Stimulated activated CD8-positive, alpha-beta memory T cell treated with anti-CD3 and anti-CD28 coated beads, Interleukin-7, amount 100 ng/mL, for 24 hours (primary cell): Measurements from ENCODE around the gene ABI1.
"Not testable (repeated sequence)": the region's sequence is repeated elsewhere in the genome, so short reads cannot be mapped to it uniquely, and the experiment has no call there.

ENCODE experiments used
- DNase-seq: peaks from one replicate; pipeline ENCODE4 v3.0.0-alpha.2; 2020; ENCODE audit warnings: low read depth

ABI1 gene

DNA sequence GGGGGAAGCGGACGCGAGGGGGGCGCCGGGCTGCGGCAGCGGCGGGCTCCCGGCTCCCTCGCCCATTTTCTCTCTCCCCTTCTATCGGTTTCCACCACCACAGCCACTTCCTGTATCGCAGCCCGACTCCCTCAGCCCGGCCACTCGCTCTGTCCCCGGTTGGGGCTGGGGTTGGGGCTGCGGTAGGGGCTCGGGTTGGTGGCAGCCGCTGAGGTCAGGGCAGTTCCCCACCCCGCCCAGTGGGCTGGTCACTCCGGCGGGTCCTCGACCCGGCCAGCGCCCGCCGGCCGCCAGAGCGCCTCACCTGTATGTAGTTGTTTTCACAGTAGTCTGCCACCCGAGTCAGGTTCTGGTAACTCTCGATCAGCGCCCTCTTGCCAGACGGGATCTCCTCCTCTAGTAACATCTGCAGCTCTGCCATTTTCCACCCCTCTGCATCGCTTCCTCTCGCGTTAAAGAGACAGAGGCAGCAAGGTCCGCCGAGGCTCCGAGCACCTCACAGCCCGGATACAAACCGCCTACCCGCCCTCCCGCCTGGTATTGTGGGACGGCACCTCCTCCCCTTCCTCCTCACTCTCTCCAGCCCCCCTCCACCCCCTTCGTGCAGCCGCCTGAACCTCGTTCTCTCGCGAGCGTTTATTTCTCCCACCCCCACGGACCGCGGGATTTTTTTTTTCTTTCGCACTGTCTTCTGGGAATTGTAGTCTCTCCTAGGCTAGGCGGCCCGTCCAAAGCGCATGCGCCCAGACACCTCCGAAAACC is at the start of gene ABI1:
Gene ABI1, minus strand, starts transcription at position 516 of the 762 bp plus-strand sequence. Its CDS starts 95 bp downstream, at position 421.
- DNase-seq: peak; percentile 92

DNA sequence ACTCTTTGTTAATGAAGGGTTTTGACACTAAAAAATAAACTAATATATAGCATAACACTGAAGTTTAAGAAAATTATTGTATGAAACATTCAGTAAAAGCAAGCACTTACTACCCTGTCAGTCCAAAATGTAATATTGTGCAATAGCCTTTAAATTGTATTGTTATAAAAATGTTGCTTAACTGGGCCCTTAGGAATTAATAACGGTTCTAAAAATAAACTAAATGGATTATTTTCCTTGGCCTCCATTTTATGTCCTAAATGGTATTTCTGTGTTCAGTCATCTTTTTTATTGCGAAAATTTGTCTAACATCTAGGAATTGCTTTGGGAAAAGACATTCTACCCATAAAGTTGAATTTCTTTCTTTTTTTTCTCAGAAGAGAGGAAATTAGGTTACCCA is 49.0 kb upstream of the ABI1 start:
- no peak for DNase-seq

DNA sequence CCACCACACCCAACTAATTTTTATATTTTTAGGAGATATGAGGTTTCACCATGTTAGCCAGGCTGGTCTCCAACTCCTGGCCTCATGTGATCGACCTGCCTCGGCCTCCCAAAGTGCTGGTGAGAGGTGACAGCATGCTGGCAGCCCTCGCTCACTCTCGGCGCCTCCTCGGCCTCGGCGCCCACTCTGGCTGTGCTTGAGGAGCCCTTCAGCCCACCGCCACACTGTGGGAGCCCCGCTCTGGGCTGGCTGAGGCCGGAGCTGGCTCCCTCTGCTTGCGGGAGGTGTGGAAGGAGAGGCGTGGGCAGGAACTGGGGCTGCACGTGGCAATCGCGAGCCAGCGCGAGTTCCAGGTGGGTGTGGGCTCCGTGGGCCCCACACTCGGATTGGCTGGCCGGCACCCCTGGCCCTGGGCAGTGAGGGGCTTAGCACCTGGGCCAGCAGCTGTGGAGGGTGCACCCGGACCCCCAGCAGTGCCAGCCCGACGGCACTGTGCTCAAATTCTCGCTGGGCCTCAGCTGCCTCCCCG is 44.6 kb upstream of the ABI1 start:
- not testable (repeated sequence) for DNase-seq

DNA sequence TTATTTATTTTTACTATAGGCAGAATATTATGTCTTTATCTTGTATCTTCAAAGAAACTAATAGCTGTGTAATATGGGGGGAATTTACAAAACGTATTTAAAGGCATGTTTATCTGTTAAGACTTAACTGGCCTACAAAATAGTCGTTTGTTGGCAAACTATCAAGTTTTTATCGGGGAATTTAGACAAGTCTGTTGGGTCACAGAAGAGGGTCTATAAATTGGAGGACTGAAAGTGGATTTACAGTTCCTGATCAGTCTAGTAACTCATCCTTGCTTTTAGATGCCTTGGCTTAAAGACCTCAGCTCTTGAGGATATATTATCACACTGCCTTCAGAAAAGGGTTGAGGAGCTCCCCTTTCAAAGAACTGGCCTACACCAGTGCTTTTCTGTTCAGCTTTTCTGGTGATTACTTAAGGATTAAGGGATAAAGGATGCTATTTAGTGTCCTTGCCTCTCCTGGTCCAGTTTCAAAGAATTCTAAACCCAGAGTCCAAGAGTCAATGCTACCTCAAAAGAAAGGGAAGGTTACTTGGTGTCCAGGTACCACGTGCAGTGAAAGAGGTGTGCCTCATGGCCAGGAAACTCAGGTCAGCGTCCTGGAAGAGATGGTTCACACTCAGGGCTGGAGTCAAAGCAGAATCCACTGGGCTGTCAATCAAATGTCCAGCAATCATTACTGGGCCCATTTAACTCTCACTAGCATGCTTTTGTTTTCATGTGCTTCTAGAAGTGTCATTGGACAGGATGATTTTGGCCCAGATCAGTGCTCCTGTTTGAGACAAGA is 42.9 kb upstream of the ABI1 start:
- DNase-seq: no peak

DNA sequence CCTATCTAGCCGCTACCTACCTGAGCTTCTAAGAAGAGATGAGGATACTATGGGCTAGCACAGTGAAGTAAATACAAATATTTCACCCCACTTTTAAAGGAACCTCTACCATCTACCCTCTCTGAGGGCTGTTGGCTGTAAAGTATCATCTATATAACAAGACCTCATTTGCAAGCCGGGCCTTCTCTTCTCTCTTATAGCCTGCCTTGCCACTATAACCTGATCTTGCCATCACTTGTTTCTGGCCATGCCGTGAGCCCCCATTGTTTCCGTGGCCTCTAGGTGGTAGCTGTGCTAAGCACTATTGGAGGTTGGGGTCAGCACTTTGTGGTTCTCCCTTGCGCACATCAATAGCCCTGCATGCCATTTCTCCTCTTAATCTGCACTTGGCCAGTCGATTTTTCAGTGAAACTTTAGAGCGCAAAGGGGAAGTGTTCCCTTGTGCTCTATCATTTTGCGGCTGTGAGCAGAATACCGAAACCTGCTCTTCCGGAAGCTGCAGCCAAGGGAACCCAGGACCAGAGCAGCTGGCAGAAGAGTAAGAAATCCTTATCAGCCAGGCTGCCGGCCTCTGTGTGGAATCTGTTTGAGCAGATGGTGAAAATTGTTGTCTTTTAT is 31.7 kb upstream of the ABI1 start:
- DNase-seq: not testable (repeated sequence)

DNA sequence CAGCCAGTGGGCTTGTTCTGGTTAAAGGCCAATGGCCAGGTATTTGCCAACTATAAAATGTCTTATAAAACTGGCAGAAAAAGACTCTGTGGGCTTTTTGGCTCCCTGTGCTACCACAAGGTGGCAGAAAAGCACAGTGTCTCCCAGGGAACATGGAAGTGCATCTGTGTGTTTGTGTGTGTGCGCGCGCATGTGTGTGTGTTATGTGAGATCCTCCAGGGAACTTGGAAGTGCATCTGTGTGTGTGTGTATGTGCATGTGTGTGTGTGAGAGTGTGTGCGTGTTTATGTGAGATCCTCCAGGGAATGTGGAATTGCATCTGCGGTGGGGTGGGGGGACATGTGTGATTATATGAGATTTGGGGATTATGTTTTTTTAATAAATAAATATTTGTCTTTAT is 30.2 kb upstream of the ABI1 start:
- DNase-seq: peak; percentile 15

DNA sequence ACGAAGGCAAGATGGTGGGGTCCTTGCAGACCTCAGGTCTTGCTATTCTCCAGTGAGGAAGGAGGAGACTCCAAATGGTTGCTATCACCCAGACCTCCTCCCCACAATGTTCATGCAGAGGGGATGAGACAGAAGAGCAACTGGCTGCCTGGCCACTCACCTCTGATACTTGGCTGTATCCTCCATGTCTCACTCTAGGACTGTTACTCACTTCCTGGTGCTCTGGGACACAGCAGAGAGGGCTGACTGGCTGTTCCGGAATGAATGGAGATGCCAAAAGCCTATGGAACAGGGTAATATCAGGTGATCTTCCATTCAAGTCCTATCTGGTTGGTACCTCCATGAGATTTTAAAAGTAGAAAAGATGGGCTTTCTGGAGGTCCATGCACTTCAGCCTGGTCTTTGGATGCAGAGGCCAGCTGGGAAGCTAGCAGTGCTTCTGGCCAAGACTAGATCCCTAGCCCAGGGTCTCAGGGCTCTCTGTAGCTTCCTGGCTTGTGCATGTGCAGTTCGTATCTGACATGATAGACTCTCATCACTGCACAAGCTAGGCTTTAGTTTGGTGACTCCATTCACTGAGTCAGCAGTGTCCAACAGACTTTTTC is 27.0 kb upstream of the ABI1 start:
- no peak for DNase-seq

DNA sequence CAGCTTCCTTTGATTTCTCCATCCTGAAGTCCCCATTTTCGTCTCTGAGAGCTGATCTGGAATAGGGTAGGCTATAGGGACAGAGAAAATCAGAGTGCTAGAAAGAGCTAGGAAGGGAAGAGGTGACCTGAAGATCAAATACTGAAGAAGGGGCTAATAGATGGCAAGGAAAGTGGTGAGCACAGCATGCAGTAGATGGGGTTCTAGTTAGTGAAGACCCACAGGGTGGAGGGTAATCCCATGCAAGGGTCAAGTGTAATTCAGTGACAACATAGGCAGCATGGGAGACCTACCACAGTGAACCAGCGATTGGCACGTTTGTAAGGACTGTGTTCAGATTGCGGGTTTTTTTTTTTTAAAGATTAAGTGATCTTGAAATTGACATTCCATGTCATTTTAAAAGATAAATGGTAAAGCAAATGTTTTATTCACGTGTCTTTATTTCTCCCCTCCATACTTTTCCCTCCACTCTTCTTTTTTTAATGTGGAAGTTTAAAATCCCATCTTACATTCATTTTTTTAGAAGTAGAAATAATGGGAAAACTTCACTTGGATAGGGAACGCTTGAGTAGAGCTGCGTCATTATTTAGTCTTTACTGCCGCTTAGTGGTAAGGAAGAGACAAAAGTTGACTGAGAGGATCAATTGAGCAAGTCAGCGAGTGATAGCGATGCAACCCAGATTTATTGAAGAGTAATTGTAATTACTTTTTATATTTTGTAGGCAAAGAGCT is 21.0 kb upstream of the ABI1 start:
- DNase-seq: no peak

DNA sequence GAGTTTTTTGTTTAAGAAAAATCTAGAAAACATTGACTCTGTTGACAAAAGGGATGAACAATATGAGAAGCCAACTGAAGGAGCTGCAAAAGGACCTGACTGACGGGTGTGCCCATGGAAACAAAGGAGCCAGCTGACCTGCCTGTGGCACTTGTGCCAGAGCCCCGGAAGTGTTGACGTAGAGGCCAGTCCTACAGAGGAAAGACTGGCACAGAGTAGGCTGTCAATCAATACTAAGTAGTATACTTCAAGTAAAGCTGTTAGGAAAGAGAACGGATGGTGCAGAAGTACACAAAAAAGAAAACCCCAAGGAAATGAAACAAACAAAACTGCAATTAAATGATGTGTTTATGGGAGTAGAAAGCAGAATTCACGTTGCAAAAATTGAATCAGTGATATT is 19.0 kb upstream of the ABI1 start:
- DNase-seq: no peak

DNA sequence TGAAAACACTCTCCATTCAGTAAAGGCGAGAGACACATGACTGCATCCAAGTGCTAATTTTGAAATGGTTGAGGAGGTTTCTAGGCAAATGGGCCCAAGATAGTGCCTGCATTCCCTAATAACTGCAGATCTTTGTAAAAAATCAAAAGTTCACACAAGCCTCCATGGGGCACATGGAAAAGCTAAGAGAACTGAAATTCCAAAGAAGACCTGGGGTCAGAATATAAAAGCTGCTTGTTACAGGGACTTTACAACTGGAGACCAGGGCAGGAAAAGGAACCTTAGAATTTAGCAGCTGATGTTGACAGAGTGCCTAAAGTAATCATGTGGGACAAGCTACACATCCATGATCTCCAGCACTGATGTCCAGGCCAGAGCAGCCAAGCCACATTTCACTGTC is 10.0 kb upstream of the ABI1 start:
- no peak for DNase-seq

DNA sequence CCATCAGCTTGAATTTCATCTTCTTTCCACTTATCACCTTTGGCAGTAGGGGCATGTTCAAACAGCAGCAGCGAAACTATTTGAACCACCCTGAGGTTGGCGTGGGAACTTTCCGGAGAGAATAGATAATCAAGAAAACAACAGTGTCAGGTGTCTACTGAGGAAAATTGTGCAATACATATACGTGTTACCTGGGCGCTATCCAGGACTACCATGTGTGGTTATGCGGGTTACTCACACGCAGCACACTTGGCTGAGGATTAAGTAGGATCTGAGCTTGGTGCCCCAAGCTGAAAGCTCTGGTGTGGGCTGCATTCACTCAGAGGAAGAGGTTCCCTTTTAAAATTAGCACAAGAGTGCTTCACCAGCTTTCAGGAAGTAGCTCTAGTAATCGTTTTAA is 8.8 kb upstream of the ABI1 start:
- DNase-seq: no peak

DNA sequence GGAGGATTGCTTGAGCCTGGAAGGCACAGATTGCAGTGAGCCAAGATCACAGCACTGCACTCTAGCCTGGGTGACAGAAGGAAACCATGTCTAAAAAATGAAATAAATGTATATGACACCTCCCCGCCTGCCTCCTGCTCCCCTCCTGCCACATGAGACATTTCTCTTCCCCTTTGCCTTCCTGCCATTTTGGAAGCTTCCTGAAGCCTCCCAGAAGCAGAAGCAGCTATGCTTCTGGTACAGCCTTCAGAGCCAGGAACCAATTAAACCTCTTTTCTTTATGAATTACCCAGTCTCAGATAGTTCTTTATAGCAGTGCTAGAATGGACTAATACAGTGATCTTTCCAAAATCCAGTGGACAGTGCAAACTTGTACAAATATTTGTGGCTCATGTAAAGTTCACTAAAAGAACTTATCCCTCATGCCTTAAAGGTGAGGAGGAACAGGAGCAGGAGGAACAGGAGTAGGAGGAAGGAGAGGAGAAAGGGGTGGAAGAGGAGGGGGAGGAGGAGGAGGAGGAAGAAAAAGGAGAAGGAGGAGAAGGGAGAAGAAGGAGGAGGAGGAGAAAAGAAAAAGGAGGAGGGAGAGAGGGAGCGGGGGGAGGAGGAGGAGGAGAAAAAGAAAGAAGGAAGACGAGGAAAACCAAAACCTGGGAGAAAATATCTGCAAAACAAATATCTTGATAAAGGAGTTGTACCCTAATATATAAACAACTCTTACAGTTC is 2.8 kb upstream of the ABI1 start:
- DNase-seq: no peak

DNA sequence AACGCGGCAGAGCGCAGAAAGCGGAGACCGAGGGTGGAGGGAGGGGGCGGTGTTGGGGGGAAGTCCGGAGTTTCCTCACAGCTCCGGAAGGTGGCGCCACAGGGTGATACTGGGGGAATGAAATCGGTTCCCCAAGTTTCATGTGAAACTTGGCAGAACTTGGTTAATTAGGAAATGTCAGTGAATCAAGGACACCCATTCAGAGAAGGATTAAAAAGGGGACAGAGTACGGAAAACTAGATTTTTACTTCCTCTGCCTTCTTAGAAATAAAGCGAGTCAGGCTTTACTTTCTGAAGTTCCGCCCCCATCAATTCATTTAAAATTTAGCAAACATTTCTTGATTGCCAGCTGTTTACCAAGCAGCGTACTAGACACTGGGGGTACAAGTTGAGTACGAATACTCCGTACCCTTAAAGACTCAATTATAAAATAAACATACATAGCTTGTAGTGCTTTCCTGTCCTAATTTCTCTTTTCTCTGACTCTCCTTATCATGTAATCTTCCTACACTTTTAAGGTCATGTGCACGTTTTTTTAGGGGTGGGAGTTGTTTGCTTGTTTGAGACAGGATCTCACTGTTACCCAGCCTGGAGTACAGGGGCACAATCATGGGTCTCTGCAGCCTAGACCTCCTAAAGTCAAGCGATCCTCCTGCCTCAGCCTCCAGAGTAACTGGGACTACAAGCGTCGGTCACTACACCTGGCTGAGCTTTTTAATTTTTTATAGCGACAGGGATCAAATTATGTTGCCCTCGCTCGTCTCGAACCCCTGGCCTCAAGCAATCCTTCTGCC is 644 bp upstream of the ABI1 start:
- DNase-seq: no peak

DNA sequence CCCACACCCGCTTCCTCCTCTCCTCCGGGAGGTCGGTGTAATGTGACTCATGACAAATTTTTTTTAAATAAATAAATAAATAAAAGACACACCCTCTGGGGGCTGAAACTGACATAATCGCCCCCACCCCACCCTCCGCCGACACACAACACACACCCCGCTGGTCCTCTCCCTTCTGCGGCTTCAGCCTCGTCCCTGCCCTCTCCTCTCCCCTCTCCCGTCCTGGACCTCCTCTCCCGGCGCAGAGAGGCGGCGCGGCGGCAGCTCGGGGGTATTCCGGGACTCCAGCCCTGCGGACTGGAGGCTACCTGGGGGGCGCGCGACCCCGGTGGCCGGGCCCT is 686 bp downstream of the ABI1 start:
- DNase-seq: peak; percentile 24

DNA sequence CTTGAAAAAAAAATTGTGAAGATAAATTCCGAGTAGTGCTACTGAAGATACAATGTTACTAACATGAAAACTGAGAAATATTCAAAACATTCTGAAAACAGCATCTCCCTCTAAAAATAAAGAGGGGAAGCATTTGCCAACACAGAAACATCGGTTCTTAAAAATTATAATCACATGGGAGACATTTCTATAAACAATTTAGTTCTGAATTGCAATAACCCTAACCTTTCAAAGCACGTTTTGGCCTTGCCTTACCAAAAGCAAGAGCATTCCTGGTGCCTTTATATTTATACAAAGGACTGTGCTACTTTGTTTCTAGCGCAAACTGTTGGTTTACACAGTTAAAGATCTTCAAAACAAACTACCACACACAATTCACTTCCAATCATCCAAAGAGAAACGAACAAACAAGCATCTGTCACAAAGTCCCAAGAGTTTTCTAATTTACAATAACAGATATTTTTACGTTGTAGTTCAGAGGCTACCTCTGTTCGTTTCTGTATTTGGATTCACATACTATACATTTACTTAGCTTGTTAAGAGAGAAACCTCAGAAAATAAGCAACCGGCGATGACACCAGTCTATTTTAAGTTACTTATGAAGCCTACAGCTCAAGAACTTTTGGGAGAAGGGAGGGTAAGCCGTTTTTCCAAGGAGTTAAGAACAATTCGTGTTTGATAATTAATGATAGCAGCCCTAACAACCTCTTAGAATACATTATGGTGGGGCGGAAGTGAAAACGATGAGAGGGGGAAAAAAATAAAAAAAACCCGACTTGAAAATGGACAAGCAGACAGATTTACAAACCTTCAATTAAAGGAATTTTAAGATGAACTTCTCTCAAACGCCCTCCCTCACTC is 1.3 kb downstream of the ABI1 start:
- no peak for DNase-seq

DNA sequence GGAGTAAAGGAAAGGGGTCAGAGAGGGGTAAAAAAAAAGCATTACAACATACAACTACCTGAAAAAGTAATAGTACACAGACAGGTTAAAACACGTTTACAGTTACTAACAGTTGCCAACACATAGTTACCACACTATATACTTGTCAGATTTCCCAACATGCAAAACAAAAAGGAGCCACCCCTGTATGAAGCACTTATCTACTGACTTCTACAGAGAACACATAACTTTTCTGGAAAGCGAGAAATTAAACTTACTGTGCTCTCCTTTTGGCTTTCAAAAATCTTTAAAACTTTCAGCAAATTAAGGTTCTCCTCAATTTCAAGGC is 2.1 kb downstream of the ABI1 start:
- no peak for DNase-seq

DNA sequence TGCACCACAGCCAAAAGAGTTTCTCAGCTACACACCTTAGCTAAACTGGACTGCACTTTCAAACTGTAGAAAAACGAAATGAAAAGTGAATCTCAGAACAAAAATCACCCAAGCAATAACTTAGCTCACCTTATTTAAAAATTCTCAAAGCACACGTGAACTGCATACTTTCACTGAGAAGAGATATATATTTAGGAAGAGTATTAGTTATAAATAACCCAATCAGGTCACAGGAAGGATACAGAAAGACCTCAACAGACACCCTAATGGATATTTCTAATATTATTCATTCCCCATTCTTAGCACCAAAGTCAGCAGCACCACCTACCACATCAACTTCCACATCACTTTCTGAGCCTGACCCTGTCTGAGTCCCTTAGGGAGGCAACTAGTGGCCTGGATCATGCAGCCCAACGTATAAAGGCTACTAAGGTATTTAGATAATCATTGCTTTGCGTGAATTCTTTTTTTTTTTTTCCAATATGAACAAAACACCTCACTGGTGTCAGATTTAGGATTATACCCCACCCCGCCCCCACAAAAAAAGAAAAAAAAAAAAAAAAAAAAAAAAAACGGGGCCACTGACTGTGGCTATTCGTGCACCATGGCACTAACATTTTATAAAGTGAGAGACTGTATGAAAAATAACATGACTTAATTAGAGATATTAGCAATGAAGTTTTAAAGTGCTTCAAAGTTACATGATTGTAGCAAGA is 2.6 kb downstream of the ABI1 start:
- no peak for DNase-seq

DNA sequence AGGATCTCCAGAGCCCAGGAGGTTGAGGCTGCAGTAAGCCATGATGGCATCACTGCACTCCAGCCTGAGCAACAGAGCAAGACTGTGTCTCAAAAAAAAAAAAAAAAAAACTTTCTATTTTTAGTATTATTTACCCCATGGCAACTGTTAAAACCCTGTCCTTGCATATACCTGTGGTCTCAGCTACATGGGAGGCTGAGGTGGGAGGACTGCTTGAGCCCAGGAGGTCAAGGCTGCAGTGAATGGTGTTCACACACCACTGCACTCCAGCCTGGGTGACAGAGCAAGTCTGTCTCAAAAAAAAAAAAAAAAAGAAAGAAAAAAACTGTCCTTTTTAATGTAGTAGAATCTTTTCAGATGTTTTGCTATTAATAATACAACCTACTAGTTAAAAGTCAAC is 3.2 kb downstream of the ABI1 start:
- DNase-seq: not testable (repeated sequence)

DNA sequence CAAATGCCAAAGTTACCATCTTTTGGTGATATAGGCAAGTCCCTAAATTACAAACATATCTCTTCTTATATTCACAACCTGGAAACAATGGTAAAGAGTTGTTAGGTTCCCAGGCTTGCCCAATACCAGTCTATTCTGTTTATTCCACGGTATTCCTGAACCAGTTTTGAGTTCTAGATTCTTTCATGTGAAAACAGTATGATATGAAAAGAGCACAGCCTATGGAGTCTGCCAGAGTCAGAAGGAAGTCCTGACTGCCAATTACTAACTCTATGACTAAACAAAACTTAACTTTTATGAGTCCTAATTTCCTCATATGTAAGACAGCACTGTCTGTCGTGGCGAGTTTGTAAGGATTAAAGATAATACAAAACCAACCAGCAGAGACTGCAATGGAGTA is 5.6 kb downstream of the ABI1 start:
- DNase-seq: no peak
